Measurements from ENCODE around the gene RAB6B.

GRCh38 chr3:133828576-133829309, 66.9 kb downstream of the RAB6B start:
- TF ChIP-seq ZNF791 (tag by site-specific recombination; IDR thresholded peaks at IDR 0.05) (no peak), IKZF3 (tag by site-specific recombination; IDR thresholded peaks at IDR 0.05) (no peak)

Measured in HEK293 (cell line).